ENCODE data around the gene LBR.

DNA sequence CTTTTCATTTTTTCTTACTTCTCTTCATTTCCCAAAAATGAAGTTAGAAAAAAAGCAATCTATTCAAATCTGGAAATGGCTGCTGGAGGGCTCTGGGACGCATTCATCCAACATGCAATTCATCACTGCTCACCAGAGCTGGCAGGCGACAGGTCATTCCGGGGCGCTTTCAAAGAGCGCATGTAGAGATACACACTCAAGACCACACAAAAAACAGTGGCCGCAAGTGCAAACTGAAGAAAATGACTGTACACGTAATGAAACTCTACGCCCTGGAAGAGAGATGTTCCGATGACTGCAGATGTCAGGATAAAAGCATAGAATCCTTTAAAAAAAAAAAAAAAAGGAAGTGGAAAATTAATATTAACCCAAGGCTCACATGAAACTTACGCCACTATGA lies 15.5 kb downstream of the LBR start:
- TF ChIP-seq POLR2A (IDR thresholded peaks at IDR 0.05; ENCODE audit: low read depth) (no peak), CTCF (IDR thresholded peaks at IDR 0.05) (no peak), EP300 (IDR thresholded peaks at IDR 0.05) (no peak)

All from esophagus muscularis mucosa (tissue), 4 donors.